Measurements from ENCODE around the gene PPM1H.
A peak's percentile ranks its signal among the peaks of the same experiment; 100 is the strongest.

Gene PPM1H

GRCh38 chr12:62808166-62808879 is 126.6 kb downstream of the PPM1H start:
- no peak for TF ChIP-seq CTCF (IDR thresholded peaks at IDR 0.05; ENCODE audit: control extremely low read depth, extremely low read depth, low read depth, missing control alignments)
- peak; percentile 46 for DNase-seq (ENCODE audit: extremely low spot score)
- ChIA-PET POLR2A (no interaction called here), CTCF (interaction anchor here (0.9 to 8.1 kb wide), 5 partner anchors 10 to 370 kb away, joined by 3 to 126 read pairs (median 3); no protein-coding TSS in a partner anchor)

- TF ChIP-seq CTCF (IDR thresholded peaks at IDR 0.05; ENCODE audit: control extremely low read depth, extremely low read depth, low read depth, missing control alignments), result no peak
Measured at GRCh38 chr12:62806893-62807292, 128.1 kb downstream of the PPM1H start.

GRCh38 chr12:62806244-62806836 is 128.6 kb downstream of the PPM1H start:
- POLR2A ChIA-PET, result no interaction called here

More at GRCh38 chr12:62806893-62807292, 128.1 kb downstream of the PPM1H start:
- DNase-seq (ENCODE audit: extremely low spot score), result no peak
- ChIA-PET POLR2A (no interaction called here), CTCF (interaction anchor here (0.9 to 8.1 kb wide), 2 partner anchors 10 to 13 kb away, joined by 3 to 126 read pairs; no protein-coding TSS in a partner anchor)

GRCh38 chr12:62805517-62805916 is 129.4 kb downstream of the PPM1H start:
- TF ChIP-seq CTCF (IDR thresholded peaks at IDR 0.05; ENCODE audit: control extremely low read depth, extremely low read depth, low read depth, missing control alignments), result no peak
- ChIA-PET CTCF (interaction anchor here (1.0 to 1.1 kb wide), 2 partner anchors 224 to 370 kb away, joined by 3 read pairs; no protein-coding TSS in a partner anchor), POLR2A (no interaction called here)
- DNase-seq (ENCODE audit: extremely low spot score), result no peak

More at GRCh38 chr12:62806244-62806836, 128.6 kb downstream of the PPM1H start:
- no peak for DNase-seq (ENCODE audit: extremely low spot score)
- no peak for TF ChIP-seq CTCF (IDR thresholded peaks at IDR 0.05; ENCODE audit: control extremely low read depth, extremely low read depth, low read depth, missing control alignments)
- CTCF ChIA-PET, result interaction anchor here (1.0 to 8.1 kb wide), 3 partner anchors 9 to 371 kb away, joined by 3 to 126 read pairs (median 3); no protein-coding TSS in a partner anchor

GRCh38 chr12:62803756-62804155 is 131.2 kb downstream of the PPM1H start:
- no peak for TF ChIP-seq CTCF (IDR thresholded peaks at IDR 0.05; ENCODE audit: control extremely low read depth, extremely low read depth, low read depth, missing control alignments)
- CTCF ChIA-PET, result interaction anchor here (0.9 to 3.1 kb wide), 7 partner anchors 9 to 369 kb away, joined by 3 to 21 read pairs (median 4); no protein-coding TSS in a partner anchor
- POLR2A ChIA-PET, result no interaction called here
- DNase-seq (ENCODE audit: extremely low spot score), result no peak

- ChIA-PET CTCF (interaction anchor here (0.9 to 3.1 kb wide), 5 partner anchors 10 to 365 kb away, joined by 4 to 21 read pairs (median 4); no protein-coding TSS in a partner anchor), POLR2A (no interaction called here)
- DNase-seq (ENCODE audit: extremely low spot score), result no peak
- TF ChIP-seq CTCF (IDR thresholded peaks at IDR 0.05; ENCODE audit: control extremely low read depth, extremely low read depth, low read depth, missing control alignments), result no peak
Measured at GRCh38 chr12:62802984-62803383, 132.0 kb downstream of the PPM1H start.
